ENCODE results near the gene LZIC. TPM values are rescaled to one million over a fixed set of nuclear protein-coding genes. Genes with fewer than 3 reads are reported as not detected.

Gene LZIC
- total and polyA plus RNA-seq, 2 of the 13 experiments (the other 11 are each of a cell fraction or from before 2014, with no cell fraction given), result 25.2 to 71.8 TPM

- TF ChIP-seq MTF1 (CRISPR knock-in tag; IDR thresholded peaks at IDR 0.05), result no peak
- no peak for TF ChIP-seq ZSCAN9 (CRISPR knock-in tag; IDR thresholded peaks at IDR 0.05; ENCODE audit: borderline replicate concordance)
- TF ChIP-seq ZNF7 (CRISPR knock-in tag; IDR thresholded peaks at IDR 0.05), result no peak
- no peak for TF ChIP-seq ZNF33B (CRISPR knock-in tag; IDR thresholded peaks at IDR 0.05)
- no peak for TF ChIP-seq ZBTB1 (CRISPR knock-in tag; IDR thresholded peaks at IDR 0.05; ENCODE audit: borderline replicate concordance)
- 0 out of 2 replicates have a peak, but pooled peaks have one; percentile 46 for TF ChIP-seq FOXC1 (CRISPR knock-in tag; IDR thresholded peaks at IDR 0.05; ENCODE audit: borderline replicate concordance)
- no peak for TF ChIP-seq HNRNPL (IDR thresholded peaks at IDR 0.05; ENCODE audit: low read depth, low read length)
- TF ChIP-seq FOXK2 (IDR thresholded peaks at IDR 0.05), result peak; percentile 25; the same call in 1 of the 2 replicates
- 0 out of 2 replicates have a peak, but pooled peaks have one; percentile 65 for TF ChIP-seq ZNF766 (CRISPR knock-in tag; IDR thresholded peaks at IDR 0.05; ENCODE audit: borderline replicate concordance)
- peak; percentile 15 for TF ChIP-seq YY1 (IDR thresholded peaks at IDR 0.05; ENCODE audit: insufficient read depth, insufficient replicate concordance, low read depth, low read length)
- no peak for TF ChIP-seq NR2C2 (CRISPR knock-in tag; IDR thresholded peaks at IDR 0.05; ENCODE audit: borderline replicate concordance)
- no peak for TF ChIP-seq EZH2 (conservative IDR thresholded peaks at IDR 0.05; ENCODE audit: low read depth, low read length)
- TF ChIP-seq ZNF644 (CRISPR knock-in tag; IDR thresholded peaks at IDR 0.05; ENCODE audit: low read depth), result no peak
- TF ChIP-seq ZNF383 (CRISPR knock-in tag; IDR thresholded peaks at IDR 0.05; ENCODE audit: borderline replicate concordance), result no peak
- no peak for TF ChIP-seq NPAS2 (CRISPR knock-in tag; IDR thresholded peaks at IDR 0.05; ENCODE audit: borderline replicate concordance)
- no peak for TF ChIP-seq MAF1 (CRISPR knock-in tag; IDR thresholded peaks at IDR 0.05; ENCODE audit: borderline replicate concordance)
- no peak for TF ChIP-seq ZNF207 (IDR thresholded peaks at IDR 0.05; ENCODE audit: borderline replicate concordance)
- TF ChIP-seq SNAPC5 (CRISPR knock-in tag; IDR thresholded peaks at IDR 0.05; ENCODE audit: borderline replicate concordance), result no peak
- no peak for TF ChIP-seq NR1H2 (CRISPR knock-in tag; IDR thresholded peaks at IDR 0.05; ENCODE audit: borderline replicate concordance, low read depth)
- no peak for TF ChIP-seq HMGXB4 (CRISPR knock-in tag; IDR thresholded peaks at IDR 0.05; ENCODE audit: borderline replicate concordance in 1 of 2, low read depth in 1 of 2)
- TF ChIP-seq FOXA1 (IDR thresholded peaks at IDR 0.05), result no peak
- no peak for TF ChIP-seq FOXA1 (CRISPR knock-in tag; IDR thresholded peaks at IDR 0.05)
- no peak for TF ChIP-seq ZNF124 (CRISPR knock-in tag; IDR thresholded peaks at IDR 0.05)
- no peak for TF ChIP-seq HOMEZ (CRISPR knock-in tag; IDR thresholded peaks at IDR 0.05; ENCODE audit: low read depth)
- no peak for TF ChIP-seq ZNF24 (IDR thresholded peaks at IDR 0.05)
- TF ChIP-seq, protein P1, sequence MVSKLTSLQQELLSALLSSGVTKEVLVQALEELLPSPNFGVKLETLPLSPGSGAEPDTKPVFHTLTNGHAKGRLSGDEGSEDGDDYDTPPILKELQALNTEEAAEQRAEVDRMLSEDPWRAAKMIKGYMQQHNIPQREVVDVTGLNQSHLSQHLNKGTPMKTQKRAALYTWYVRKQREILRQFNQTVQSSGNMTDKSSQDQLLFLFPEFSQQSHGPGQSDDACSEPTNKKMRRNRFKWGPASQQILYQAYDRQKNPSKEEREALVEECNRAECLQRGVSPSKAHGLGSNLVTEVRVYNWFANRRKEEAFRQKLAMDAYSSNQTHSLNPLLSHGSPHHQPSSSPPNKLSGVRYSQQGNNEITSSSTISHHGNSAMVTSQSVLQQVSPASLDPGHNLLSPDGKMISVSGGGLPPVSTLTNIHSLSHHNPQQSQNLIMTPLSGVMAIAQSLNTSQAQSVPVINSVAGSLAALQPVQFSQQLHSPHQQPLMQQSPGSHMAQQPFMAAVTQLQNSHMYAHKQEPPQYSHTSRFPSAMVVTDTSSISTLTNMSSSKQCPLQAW (CRISPR knock-in tag; IDR thresholded peaks at IDR 0.05), result 0 out of 2 replicates have a peak, but pooled peaks have one; percentile 16
- TF ChIP-seq SIX4 (CRISPR knock-in tag; IDR thresholded peaks at IDR 0.05), result no peak
Observed at GRCh38 chr1:9910423-9911178, 32.6 kb downstream of the LZIC start (continued).
